ENCODE data around the gene CHRNB2. TPM values are rescaled to one million over a fixed set of nuclear protein-coding genes. Genes with fewer than 3 reads are reported as not detected.
"Not testable (repeated sequence)": the region's sequence is repeated elsewhere in the genome, so short reads cannot be mapped to it uniquely, and the experiment has no call there.

CHRNB2 gene
- not detected in 2 replicates for total RNA-seq (2014; rRNA removed; shearing (Covaris generic))

DNA sequence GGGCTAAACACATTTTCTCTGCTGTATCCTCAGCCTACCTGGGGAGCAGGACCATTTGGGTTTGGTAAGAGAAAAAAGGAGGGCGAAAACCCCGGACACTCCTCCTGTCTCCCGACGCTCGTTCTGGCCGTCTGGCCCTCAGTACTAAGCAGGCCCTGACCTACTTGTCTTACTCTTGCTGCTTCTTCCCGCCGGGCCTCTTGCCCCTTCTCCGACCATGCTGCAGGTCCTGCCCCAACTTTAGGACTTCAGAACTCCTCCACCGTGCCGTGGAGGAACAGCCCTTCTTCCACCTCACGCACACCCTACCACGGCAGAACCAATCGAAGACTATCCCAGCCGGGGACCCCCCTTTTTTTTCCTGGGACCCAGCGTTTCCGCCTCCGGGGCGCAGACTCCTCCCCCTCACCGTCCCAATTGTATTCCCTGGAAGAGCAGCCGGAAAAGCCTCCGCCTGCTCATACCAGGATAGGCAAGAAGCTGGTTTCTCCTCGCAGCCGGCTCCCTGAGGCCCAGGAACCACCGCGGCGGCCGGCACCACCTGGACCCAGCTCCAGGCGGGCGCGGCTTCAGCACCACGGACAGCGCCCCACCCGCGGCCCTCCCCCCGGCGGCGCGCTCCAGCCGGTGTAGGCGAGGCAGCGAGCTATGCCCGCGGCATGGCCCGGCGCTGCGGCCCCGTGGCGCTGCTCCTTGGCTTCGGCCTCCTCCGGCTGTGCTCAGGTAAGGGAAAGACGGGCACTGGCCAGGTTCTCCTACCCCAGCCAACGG, at the start of gene CHRNB2:
TSS of gene CHRNB2 (plus strand) at position 393 of the 771 bp plus-strand sequence. CDS start at position 660, 267 bp downstream.
- DNase-seq (ENCODE audit: low spot score): no peak

DNA sequence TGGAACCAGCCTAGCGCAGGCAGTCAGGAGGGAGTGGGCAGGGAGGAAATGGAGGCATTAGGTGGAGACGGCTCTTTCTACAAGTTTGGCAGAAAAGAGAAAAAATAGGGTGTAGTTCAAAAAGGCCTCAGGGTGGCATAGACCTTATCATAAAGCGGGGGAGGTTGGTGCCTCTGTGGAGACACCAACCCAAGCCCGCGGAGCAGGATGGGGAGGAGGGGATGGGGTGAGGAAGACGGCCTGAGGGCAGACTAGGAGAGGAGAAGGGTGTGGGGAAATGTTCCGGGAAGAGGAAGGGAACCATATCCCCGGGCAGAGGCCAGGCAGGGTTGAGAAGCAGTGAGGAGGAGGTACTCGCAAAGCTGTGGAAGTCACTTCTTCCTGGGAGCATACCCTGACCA, 48.0 kb upstream of the CHRNB2 start:
- no peak for DNase-seq (ENCODE audit: low spot score)

DNA sequence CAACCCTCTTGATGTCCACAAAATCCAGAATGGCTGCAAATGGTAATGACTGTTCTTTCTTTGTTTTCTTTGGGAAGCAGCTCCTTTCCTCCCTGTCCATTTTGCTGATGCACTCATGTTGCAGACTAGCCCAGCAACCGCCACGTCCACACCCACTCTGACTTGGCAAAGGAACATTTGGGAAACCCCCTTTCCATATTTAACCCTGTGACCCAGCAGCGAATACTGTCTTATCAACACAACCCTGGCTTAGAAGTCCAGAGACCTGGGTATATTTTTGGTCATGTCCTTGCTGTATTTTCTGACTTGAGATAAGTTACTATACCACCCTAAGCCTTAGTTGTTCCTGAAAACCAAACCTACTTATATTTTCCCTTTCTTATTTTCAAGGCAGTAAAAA, 47.2 kb upstream of the CHRNB2 start:
- no peak for DNase-seq (ENCODE audit: low spot score)

DNA sequence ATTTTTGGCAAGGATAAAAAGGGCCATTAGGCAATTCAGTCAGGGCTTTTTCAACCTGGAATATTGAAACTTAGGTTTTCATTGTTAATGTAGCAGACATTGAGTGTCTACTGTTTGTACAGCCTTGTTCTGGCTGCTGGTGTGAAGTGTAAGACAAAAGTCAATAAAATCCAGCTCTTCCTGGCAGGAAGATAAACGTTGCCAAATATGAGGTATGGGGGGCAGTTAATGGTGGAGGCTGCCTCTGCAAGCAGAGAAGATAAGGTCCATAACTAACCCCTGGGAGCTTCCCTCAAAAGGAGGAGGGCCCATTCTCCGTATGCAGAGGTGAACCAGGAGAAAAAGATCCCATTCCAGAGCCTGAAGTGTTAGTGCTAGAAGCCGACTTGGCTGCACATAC, 45.9 kb upstream of the CHRNB2 start:
- no peak for DNase-seq (ENCODE audit: low spot score)

- DNase-seq (ENCODE audit: low spot score): no peak
These were observed 42.7 kb upstream of the CHRNB2 start for GRCh38 chr1:154524881-154525280.

GRCh38 chr1:154527192-154527591, 40.4 kb upstream of the CHRNB2 start:
- no peak for DNase-seq (ENCODE audit: low spot score)

- no peak for DNase-seq (ENCODE audit: low spot score)
These were observed 38.3 kb upstream of the CHRNB2 start for GRCh38 chr1:154529308-154529707.

DNA sequence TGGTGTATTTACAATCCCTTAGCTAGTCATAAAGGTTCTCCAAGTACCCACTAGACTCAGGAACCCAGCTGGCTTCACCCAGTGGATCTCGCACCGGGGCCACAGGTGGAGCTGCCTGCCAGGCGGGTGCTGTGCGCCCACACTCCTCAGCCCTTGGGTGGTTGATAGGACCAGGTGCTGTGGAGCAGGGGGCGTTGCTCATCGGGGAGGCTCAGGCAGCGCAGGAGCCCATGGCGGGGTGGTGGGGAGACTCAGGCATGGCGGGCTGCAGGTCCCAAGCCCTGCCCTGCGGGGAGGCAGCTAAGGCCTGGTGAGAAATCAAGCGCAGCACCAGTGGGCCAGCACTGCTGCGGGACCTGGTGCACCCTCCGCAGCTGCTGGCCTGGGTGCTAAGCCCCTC, 35.6 kb upstream of the CHRNB2 start:
- DNase-seq (ENCODE audit: low spot score): not testable (repeated sequence)

DNA sequence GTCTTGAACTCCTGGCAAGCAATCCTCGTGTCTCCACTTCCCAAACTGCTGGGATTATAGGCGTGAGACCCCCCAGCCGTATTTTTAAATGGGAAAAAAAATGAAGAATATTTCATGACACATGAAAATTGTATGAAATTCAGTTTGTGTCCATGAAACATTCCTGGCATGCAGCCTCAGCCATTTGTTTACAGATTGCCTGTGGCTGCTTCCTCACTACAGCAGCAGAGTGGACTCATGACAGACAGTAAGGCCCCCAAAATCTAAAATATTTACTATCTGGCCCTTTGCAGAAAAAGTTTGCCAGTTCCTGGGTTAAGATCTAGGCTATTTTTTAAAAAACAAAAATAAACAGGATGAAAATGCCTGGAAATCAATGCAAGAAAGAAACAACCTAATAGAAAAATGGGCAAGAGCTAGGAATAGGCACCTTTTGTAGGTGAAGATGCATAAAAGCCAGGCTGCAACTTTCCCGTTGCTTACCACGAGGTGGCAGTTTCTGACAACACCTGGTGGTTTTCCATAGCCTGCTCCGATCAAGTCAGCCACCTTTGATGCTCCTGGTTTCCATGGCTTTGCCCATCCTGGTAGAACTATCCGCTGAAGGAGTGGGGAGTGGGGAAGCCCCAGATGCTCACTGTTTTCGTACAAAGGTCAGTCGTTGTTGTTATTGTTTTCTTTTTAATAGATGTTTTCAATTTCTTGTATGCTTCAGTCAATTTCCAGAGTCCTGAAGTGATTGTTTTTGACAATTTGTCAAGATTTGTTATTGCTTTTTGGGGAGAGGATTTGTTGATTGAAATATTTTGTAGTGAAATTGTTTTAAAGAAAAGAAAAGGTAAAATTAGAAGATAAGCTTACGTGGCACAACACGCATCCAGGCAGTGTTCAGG, 33.4 kb upstream of the CHRNB2 start:
- DNase-seq (ENCODE audit: low spot score): peak; percentile 61

- no peak for DNase-seq (ENCODE audit: low spot score)
These were observed 31.0 kb upstream of the CHRNB2 start for GRCh38 chr1:154536570-154536969.

GRCh38 chr1:154539486-154540483, 27.8 kb upstream of the CHRNB2 start:
- no peak for DNase-seq (ENCODE audit: low spot score)

DNA sequence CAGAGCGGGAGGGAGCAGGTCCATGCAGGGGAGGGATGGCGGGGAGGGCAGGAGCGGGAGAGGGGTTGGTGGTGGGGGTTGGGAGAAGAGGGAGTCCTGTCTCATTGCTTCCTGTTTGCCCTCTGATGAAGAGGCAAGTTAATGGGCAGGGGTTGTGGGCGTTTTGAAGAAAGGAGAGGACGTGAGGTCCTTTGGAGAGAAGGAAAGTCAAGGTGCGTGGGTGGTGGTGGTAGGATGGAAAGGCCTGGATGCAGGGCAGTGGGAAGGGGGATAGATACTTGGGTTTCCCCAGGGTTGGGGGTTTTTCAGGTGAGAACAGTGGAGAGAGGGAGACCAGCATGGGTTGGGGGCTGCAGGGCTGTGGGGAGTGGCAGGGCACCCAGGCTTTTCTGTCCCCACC, 26.3 kb upstream of the CHRNB2 start:
- no peak for DNase-seq (ENCODE audit: low spot score)

DNA sequence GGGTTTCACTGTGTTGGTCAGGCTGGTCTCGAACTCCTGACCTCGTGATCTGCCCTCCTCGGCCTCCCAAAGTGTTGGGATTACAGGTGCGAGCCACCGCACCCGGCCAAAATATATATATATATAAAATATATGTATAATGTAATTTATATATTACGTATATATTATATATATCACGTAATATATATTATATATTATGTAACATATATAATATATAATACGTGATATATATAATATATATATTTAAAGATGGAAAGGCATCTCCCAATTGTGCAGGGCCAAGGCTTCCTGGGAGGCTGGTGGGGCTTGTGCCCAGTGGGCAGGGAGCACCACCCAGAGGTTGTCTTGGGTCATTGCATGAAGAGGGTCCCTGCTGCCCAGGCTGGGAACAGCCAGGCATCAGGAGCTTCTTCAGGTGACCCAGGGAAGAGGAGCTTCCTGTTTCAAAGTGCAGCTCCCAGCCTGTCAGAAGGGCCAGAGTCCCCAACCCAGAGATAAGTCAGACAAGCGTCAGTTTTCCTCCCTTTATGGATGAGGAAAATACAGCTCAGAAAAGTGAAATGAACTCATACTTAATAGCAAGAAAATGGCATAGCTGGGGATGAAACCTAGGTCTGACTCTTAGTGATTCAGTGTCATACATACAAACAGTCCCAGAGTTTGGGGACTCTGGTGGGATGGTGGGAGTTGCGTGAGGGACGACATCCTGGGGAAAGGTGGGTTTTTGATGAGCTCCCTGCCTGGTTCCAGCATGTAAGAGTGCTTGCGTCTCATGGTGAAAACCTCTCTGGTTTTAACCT, 21.1 kb upstream of the CHRNB2 start:
- peak; percentile 48 for DNase-seq (ENCODE audit: low spot score)

GRCh38 chr1:154547105-154547732, 20.4 kb upstream of the CHRNB2 start:
- no peak for DNase-seq (ENCODE audit: low spot score)

DNA sequence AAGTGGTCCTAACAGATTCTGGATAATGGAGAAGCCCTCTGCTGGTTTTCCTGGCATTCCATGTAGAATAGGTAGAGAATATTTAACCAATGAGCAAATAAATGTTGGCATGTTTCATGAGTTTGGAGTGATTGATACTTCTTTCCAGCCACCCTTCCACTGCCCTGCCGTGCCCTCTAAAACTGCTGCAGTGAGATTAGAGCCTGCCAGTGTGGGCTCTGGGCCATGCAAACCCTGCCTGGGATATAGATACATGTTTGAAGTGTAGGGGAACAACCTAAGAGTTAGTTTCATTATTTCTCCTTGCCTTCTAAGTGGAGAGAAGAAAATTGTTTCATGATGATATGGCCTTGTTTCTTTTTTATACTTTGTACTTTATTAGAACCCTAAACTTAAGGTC, 19.6 kb upstream of the CHRNB2 start:
- DNase-seq (ENCODE audit: low spot score): no peak

GRCh38 chr1:154549202-154549770, 18.3 kb upstream of the CHRNB2 start:
- no peak for DNase-seq (ENCODE audit: low spot score)

- DNase-seq (ENCODE audit: low spot score): no peak
These were observed 17.5 kb upstream of the CHRNB2 start for GRCh38 chr1:154550070-154550469.

GRCh38 chr1:154550657-154551056, 16.9 kb upstream of the CHRNB2 start:
- DNase-seq (ENCODE audit: low spot score): no peak

GRCh38 chr1:154551474-154551873, 16.1 kb upstream of the CHRNB2 start:
- DNase-seq (ENCODE audit: low spot score): no peak

DNA sequence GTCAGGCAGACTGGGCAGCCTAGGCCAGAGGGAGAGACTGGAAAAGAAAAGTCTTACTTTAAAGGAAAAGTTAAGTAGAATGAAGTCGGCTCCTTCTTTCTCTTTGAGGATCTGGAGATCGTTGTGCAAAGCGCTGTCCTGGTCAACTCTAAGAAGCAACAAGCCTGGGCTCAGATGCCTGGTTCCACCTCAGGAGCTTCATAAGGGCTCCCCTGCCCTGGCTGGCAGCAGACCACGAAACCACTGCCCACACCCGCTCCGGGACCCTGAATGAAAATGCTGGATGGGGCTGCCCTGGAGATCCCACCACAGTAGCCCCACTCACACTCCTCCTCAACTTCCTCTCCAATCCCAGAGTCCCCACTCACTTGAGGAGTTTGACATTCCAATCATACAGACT, 15.5 kb upstream of the CHRNB2 start:
- no peak for DNase-seq (ENCODE audit: low spot score)

All from H4 (cell line).